Prostate gland (tissue), 2 donors: ENCODE results near the gene COPG2. TPM values are rescaled to one million over a fixed set of nuclear protein-coding genes. Genes with fewer than 3 reads are reported as not detected.

ENCODE experiments used
- DNase-seq: peaks from one replicate; pipeline ENCODE4 v3.0.0-alpha.2; 2019; ENCODE audit warnings: low spot score
- H3K27ac ChIP-seq, 2 donors: fragments of 200-600 bp; sonication (generic); 2 replicates each; pipeline ENCODE4 v1.5.1; 2017 to 2019
- H3K27me3 ChIP-seq: fragments of 200-600 bp; sonication (generic); replicated peaks from 2 replicates; pipeline ENCODE4 v1.5.1; 2019; ENCODE audit not compliant: insufficient read depth
- H3K36me3 ChIP-seq, 2 donors: fragments of 200-600 bp; sonication (generic); 1 replicate in 1 of 2; 2 replicates in 1 of 2; pipeline versions ENCODE4 v1.5.1 to v1.8.1; 2017 to 2019
- H3K4me1 ChIP-seq: fragments of 200-600 bp; sonication (generic); replicated peaks from 2 replicates; pipeline ENCODE4 v1.5.1; 2019
- H3K4me3 ChIP-seq, 2 donors: fragments of 200-600 bp; sonication (generic); 2 replicates each; pipeline ENCODE4 v1.5.1; 2017 to 2019
- H3K9me3 ChIP-seq: fragments of 200-600 bp; sonication (generic); 2 replicates; pipeline ENCODE4 v1.5.1; 2017
- POLR2A ChIP-seq: fragments of 450-650 bp; IDR thresholded peaks from one replicate; pipeline ENCODE4 v1.6.1; 2016; ENCODE audit warnings: antibody characterized with exemption, mild to moderate bottlenecking
- POLR2AphosphoS5 ChIP-seq: sonication (generic); formaldehyde crosslinking; IDR thresholded peaks from one replicate; pipeline ENCODE4 v1.6.1; 2017; ENCODE audit warnings: antibody characterized with exemption
- WGBS: methylation state at CpG from one replicate; pipeline ENCODE4 v1.1.5; 2018; 5-methylcytosine and 5-hydroxymethylcytosine counted together
- intact Hi-C: fragments of 100-400 bp; cut with DNase I; formaldehyde crosslinking; loops from one replicate; pipeline ENCODE4 v1.14.2; 2022
- total RNA-seq, 2 donors: library from RNA; depleted of rRNA; stranded (reverse); fragments of >200 nt; gene quantifications; one replicate each; pipeline ENCODE4 v1.1.0, GENCODE V29; 2016
- TF ChIP-seq, protein P1 (sequence below), 4 experiments: fragments of 200-600 bp in 2 of 4; fragments of 450-650 bp in 2 of 4; sonication (generic) in 2 of 4; IDR thresholded peaks; 1 replicate in 3 of 4; 2 replicates in 1 of 4; pipeline ENCODE4 v1.5.1; 2016 to 2019; ENCODE audit warnings: antibody characterized with exemption in 4 of 4, mild to moderate bottlenecking in 2 of 4, moderate library complexity in 2 of 4

The COPG2 gene
- total RNA-seq, 2 donors from 2014 or later, result 15.3 to 46.1 TPM

DNA sequence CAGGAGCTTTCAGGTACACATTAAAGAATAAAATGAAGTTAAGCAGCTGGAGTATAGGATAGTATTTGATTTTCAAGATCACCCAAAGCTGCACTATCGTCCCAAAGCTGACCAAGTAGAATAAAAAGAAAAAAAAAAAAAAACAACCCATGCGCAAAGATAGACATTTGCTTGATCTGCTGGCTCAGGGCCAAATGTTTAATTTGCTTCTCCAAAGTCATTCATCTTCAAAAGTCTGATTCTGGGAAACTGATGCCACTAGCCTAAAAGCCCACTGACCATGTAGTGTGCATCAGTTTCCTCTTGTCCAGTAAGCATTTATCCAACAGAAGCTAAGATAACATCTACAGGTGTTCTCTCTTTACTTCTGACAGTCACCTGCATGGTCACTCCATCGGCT, 162.2 kb downstream of the COPG2 start:
- H3K9me3 ChIP-seq, result no peaks in the 10 kb centered on the region
- DNase-seq, result no peak
- no peak overlapping the region for H3K4me3 ChIP-seq
- TF ChIP-seq POLR2AphosphoS5 (no peak), POLR2A (no peak)
- TF ChIP-seq, protein P1, sequence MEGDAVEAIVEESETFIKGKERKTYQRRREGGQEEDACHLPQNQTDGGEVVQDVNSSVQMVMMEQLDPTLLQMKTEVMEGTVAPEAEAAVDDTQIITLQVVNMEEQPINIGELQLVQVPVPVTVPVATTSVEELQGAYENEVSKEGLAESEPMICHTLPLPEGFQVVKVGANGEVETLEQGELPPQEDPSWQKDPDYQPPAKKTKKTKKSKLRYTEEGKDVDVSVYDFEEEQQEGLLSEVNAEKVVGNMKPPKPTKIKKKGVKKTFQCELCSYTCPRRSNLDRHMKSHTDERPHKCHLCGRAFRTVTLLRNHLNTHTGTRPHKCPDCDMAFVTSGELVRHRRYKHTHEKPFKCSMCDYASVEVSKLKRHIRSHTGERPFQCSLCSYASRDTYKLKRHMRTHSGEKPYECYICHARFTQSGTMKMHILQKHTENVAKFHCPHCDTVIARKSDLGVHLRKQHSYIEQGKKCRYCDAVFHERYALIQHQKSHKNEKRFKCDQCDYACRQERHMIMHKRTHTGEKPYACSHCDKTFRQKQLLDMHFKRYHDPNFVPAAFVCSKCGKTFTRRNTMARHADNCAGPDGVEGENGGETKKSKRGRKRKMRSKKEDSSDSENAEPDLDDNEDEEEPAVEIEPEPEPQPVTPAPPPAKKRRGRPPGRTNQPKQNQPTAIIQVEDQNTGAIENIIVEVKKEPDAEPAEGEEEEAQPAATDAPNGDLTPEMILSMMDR (IDR thresholded peaks at IDR 0.05), result no peak
- WGBS, result 91% methylated on average over 3 of the region's 3 CpGs
- H3K36me3 ChIP-seq, result no peaks in the 10 kb centered on the region
- intact Hi-C loops, result no loop called here
- H3K27me3 ChIP-seq, result no peaks in the 10 kb centered on the region
- no peaks in the 10 kb centered on the region for H3K4me1 ChIP-seq
- no peak overlapping the region for H3K27ac ChIP-seq

DNA sequence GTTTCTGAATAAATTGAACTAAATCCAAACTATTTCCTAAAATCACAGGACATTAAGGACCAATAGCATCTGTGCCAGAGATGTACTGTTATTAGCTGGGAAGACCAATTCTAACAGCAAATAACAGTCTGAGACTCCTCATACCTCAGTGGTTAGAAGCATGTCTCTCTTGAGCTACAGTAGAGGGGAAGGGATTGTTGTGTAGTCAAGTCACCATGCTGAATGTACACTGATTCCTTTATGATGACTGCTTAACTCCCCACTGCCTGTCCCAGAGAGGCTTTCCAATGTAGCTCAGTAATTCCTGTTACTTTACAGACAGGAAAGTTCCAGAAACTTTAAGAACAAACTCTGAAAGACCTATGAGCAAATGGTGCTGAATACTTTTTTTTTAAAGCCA, 162.8 kb downstream of the COPG2 start:
- TF ChIP-seq POLR2AphosphoS5 (no peak), POLR2A (no peak)
- TF ChIP-seq, protein P1 (IDR thresholded peaks at IDR 0.05), result no peak
- Histone ChIP-seq H3K9me3 (no peaks in the 10 kb centered on the region), H3K36me3 (no peaks in the 10 kb centered on the region), H3K4me3 (no peak overlapping the region), H3K27ac (no peak overlapping the region), H3K4me1 (no peaks in the 10 kb centered on the region), H3K27me3 (no peaks in the 10 kb centered on the region)
- DNase-seq, result no peak
- intact Hi-C loops, result no loop called here

DNA sequence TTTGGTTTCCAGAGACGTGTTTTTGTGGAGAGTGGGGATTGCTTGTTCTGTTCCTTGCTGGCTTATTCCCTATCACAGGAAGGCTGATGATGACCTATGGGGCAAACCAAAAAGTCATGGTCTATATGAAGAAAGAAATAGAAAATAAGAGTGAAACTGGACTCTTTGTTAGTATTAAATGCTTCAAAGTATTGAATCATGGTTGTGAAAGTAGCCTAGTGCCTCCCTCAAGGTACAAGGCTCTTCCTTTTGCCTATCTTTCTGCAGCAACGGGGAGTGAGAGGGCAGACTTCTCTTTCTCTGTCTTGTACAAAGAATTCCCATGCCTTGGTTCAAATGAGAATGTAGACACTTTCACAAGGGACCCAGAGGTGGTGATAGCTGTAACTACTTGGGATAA, 167.6 kb downstream of the COPG2 start:
- Histone ChIP-seq H3K4me3 (no peak overlapping the region), H3K27ac (no peak overlapping the region), H3K4me1 (no peaks in the 10 kb centered on the region), H3K9me3 (no peaks in the 10 kb centered on the region), H3K36me3 (no peaks in the 10 kb centered on the region), H3K27me3 (no peaks in the 10 kb centered on the region)
- WGBS, result 89% methylated on average over 2 of the region's 2 CpGs
- intact Hi-C loops, result no loop called here
- TF ChIP-seq POLR2AphosphoS5 (no peak), POLR2A (no peak)
- TF ChIP-seq, protein P1 (IDR thresholded peaks at IDR 0.05), result no peak
- no peak for DNase-seq

DNA sequence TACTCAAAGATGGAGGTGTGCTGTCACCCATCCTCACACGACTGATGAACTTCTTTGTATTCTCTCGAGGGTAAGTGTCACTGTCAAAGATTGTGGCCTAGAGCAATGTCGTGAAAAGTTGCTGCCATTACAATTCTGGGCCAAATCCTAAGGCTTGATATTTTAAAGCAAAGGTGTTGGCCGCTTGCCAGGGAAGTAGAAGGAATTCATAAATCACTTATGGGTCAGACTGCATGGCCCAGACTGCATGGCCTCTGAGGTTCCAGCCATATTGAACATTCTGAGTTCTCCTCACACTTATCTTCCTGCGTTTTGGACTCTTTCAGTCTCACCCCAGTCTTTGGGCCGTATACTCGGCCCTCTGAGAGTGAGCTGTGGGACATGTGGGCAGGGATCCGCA, 168.1 kb downstream of the COPG2 start:
- Histone ChIP-seq H3K36me3 (no peaks in the 10 kb centered on the region), H3K4me1 (no peaks in the 10 kb centered on the region)

DNA sequence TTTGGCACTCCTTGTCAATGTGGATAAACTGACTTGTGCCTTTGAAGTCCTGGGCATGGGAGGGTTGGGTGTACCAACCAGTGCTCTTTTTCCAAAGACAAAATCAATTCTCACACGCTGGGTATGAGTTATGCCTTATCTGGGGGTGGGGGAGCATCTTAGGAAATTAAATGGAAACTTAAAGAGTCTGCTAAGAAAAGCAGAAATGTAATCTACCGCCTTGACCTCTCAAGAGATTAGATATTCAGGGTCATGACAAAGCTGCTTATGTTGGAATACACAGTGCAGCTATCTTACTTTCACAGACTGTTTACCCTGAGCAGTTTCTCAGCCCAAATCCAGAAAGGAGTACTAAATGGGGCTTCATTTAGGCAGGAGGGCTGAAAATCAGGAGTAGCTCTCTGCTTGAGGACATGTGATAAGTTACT, 174.1 kb downstream of the COPG2 start:
- intact Hi-C loops, result no loop called here
- H3K9me3 ChIP-seq, result no peaks in the 10 kb centered on the region
- TF ChIP-seq POLR2AphosphoS5 (no peak), POLR2A (no peak)
- TF ChIP-seq, protein P1 (IDR thresholded peaks at IDR 0.05), result no peak
- no peak overlapping the region for H3K27ac ChIP-seq
- WGBS, result 54% methylated on average over 2 of the region's 2 CpGs
- H3K4me3 ChIP-seq, result no peak overlapping the region
- H3K27me3 ChIP-seq, result no peaks in the 10 kb centered on the region
- no peaks in the 10 kb centered on the region for H3K36me3 ChIP-seq
- peaks cover 4% of the 10 kb centered on the region for H3K4me1 ChIP-seq
- no peak for DNase-seq

More for the DNA sequence above, 168.1 kb downstream of the COPG2 start:
- no peak for DNase-seq
- Histone ChIP-seq H3K27me3 (no peaks in the 10 kb centered on the region), H3K9me3 (no peaks in the 10 kb centered on the region), H3K27ac (no peak overlapping the region), H3K4me3 (no peak overlapping the region)
- intact Hi-C loops, result no loop called here
- TF ChIP-seq, protein P1 (IDR thresholded peaks at IDR 0.05), result no peak
- no peak for TF ChIP-seq POLR2A
- no peak for TF ChIP-seq POLR2AphosphoS5
- 78% methylated on average over 8 of the region's 8 CpGs for WGBS
